Right cardiac atrium (tissue), 5 donors: ENCODE measurements around the gene CAMTA1. TPM values are rescaled to one million over a fixed set of nuclear protein-coding genes. Genes with fewer than 3 reads are reported as not detected.

ENCODE experiments used
- ATAC-seq, 2 donors: fragments of 200-7000 bp; cut with Tn5 transposase; one replicate each; pipeline versions ENCODE4 v1.8.0 to v1.9.1; 2020; ENCODE audit warnings: moderate library complexity in 2 of 2, mild to moderate bottlenecking in 1 of 2
- DNase-seq, 3 donors: peaks; one replicate each; pipeline ENCODE4 v3.0.0-alpha.2; 2020
- H3K27ac ChIP-seq: one replicate; pipeline ENCODE4 v1.5.1; 2013; ENCODE audit warnings: mild to moderate bottlenecking, low read length, control low read depth, moderate library complexity
- H3K27me3 ChIP-seq: one replicate; pipeline ENCODE4 v1.6.1; 2013; ENCODE audit not compliant: control insufficient read depth, insufficient read depth
- H3K4me1 ChIP-seq: one replicate; pipeline ENCODE4 v1.6.1; 2013; ENCODE audit warnings: low read length; ENCODE audit not compliant: control insufficient read depth, insufficient read depth
- H3K4me3 ChIP-seq: one replicate; pipeline ENCODE4 v1.5.1; 2013; ENCODE audit warnings: low read length, control low read depth
- H3K9me3 ChIP-seq: one replicate; pipeline ENCODE4 v1.6.1; 2013; ENCODE audit warnings: low read length; ENCODE audit not compliant: control insufficient read depth
- WGBS: extraction: QIAGEN DNeasy Blood & Tissue Kit; methylation state at CpG from one replicate; pipeline ENCODE4 v1.1.7; 2013; 5-methylcytosine and 5-hydroxymethylcytosine counted together
- intact Hi-C, 4 donors: fragments of 100-400 bp; cut with DNase I; formaldehyde crosslinking; loops; one replicate each; pipeline versions ENCODE4 v1.11.0 to v1.14.0; 2022 to 2023
- polyA plus RNA-seq: library from polyadenylated mRNA; stranded (reverse); fragments of 200-250 nt; gene quantifications from one replicate; pipeline ENCODE4 v1.2.3, GENCODE V29; 2013
- total RNA-seq, 4 donors: library from RNA; stranded (reverse); fragmentation: NEBNext Ultra II Directional; extraction: Animal tissue kit (Norgen Biotek cat#: 25700); gene quantifications; one replicate each; pipeline ENCODE4 v1.2.1, GENCODE V29; 2021
- donor health status: healthy with polysubstance abuse.
- donor health status: DM: no; HTN: yes; CAD: no.
- donor health status: DM: no; HTN: no; CAD: no.
- donor health status: DM: no; HTN: yes; CAD: no; lungs with severe emphysema.
- donor health status: DM: yes; HTN: yes; CAD: no.

Gene CAMTA1
- total and polyA plus RNA-seq, 5 donors: 155 to 334 (median 164) TPM

DNA sequence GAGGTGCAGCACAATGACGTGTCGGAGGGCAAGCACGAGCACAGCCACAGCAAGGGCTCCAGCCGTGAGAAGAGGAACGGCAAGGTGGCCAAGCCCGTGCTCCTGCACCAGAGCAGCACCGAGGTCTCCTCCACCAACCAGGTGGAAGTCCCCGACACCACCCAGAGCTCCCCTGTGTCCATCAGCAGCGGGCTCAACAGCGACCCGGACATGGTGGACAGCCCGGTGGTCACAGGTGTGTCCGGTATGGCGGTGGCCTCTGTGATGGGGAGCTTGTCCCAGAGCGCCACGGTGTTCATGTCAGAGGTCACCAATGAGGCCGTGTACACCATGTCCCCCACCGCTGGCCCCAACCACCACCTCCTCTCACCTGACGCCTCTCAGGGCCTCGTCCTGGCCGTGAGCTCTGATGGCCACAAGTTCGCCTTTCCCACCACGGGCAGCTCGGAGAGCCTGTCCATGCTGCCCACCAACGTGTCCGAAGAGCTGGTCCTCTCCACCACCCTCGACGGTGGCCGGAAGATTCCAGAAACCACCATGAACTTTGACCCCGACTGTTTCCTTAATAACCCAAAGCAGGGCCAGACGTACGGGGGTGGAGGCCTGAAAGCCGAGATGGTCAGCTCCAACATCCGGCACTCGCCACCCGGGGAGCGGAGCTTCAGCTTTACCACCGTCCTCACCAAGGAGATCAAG is 878.3 kb downstream of the CAMTA1 start:
- H3K27ac ChIP-seq: no peak overlapping the region
- ATAC-seq: no peak
- no peaks in the 10 kb centered on the region for H3K27me3 ChIP-seq
- H3K4me3 ChIP-seq: no peak overlapping the region
- no peaks in the 10 kb centered on the region for H3K4me1 ChIP-seq
- peak in 1 of 3 donors; percentile 51 for DNase-seq
- intact Hi-C loops: loop anchor here in 1 of 4 donors (10.0 kb wide), 1 partner anchor 241 kb away; no protein-coding TSS in a partner anchor
- no peaks in the 10 kb centered on the region for H3K9me3 ChIP-seq
- WGBS: 91% methylated on average over 38 of the region's 38 CpGs

DNA sequence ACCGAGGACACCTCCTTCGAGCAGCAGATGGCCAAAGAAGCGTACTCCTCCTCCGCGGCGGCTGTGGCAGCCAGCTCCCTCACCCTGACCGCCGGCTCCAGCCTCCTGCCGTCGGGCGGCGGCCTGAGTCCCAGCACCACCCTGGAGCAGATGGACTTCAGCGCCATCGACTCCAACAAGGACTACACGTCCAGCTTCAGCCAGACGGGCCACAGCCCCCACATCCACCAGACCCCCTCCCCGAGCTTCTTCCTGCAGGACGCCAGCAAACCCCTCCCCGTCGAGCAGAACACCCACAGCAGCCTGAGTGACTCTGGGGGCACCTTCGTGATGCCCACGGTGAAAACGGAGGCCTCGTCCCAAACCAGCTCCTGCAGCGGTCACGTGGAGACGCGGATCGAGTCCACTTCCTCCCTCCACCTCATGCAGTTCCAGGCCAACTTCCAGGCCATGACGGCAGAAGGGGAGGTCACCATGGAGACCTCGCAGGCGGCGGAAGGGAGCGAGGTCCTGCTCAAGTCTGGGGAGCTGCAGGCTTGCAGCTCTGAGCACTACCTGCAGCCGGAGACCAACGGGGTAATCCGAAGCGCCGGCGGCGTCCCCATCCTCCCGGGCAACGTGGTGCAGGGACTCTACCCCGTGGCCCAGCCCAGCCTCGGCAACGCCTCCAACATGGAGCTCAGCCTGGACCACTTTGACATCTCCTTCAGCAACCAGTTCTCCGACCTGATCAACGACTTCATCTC is 879.1 kb downstream of the CAMTA1 start:
- Histone ChIP-seq H3K27me3 (no peaks in the 10 kb centered on the region), H3K4me3 (no peak overlapping the region), H3K4me1 (no peaks in the 10 kb centered on the region), H3K27ac (no peak overlapping the region), H3K9me3 (no peaks in the 10 kb centered on the region)
- intact Hi-C loops: loop anchor here in 1 of 4 donors (10.0 kb wide), 1 partner anchor 240 kb away; no protein-coding TSS in a partner anchor
- DNase-seq (peak in 2 of 3 donors; percentile 38 to 50), ATAC-seq (no peak)
- WGBS: 86% methylated on average over 48 of the region's 48 CpGs

DNA sequence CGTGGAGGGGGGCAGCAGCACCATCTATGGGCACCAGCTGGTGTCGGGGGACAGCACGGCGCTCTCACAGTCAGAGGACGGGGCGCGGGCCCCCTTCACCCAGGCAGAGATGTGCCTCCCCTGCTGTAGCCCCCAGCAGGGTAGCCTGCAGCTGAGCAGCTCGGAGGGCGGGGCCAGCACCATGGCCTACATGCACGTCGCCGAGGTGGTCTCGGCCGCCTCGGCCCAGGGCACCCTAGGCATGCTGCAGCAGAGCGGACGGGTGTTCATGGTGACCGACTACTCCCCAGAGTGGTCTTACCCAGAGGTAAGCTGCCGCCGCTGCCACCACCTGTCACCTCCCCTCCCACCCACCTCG is 879.6 kb downstream of the CAMTA1 start:
- ATAC-seq: no peak
- Histone ChIP-seq H3K27me3 (no peaks in the 10 kb centered on the region), H3K27ac (no peak overlapping the region), H3K4me1 (no peaks in the 10 kb centered on the region), H3K4me3 (no peak overlapping the region), H3K9me3 (no peaks in the 10 kb centered on the region)
- intact Hi-C loops: loop anchor here in 2 of 4 donors (5.0 to 10.0 kb wide), 2 partner anchors 237 to 240 kb away; no protein-coding TSS in a partner anchor
- no peak for DNase-seq
- WGBS: 92% methylated on average over 21 of the region's 21 CpGs

DNA sequence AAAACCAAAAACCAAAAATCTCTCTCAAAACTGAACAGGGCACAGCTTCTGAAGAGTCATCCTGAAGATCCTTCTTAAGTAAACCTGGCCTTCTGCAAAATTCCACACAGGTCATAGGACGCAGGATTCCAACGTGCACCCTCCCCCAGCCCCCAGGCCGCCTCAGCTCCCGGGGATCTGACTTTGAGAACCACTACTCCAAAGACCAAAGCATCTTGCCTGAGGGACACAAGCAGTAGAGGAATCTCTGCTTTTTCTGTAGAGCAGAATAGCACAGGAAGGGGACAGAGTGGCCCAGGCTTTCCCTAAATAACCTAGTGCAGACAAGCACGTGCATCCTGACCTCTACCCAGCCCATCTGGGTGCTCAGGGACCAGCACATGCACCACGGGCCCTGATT is 881.0 kb downstream of the CAMTA1 start:
- no peak for DNase-seq
- intact Hi-C loops: loop anchor here in 2 of 4 donors (2.0 to 10.0 kb wide), 3 partner anchors 87 to 239 kb away; no protein-coding TSS in a partner anchor
- WGBS: 66% methylated on average over 6 of the region's 6 CpGs

DNA sequence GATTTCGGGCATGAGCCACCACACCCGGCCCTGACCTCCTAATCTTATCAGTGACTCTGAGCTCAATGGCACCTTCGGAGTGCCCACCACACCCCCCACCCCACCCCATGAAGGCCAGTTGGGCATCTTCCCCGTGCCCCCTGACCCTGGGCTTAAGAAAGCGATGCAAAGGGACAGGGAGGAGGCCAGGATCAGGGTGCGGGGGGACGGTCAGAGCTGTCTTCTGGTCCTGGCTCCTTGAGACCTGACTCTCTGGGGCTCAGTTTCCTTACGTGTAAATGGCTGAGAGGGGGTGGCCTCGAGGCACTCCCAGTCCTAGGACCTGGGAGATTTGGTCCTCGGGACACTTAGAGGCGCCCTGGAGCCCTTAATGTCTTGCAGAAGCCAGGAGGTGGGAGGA is 881.9 kb downstream of the CAMTA1 start:
- Histone ChIP-seq H3K4me1 (peaks cover 2% of the 10 kb centered on the region), H3K27me3 (no peaks in the 10 kb centered on the region), H3K27ac (no peak overlapping the region), H3K4me3 (no peak overlapping the region), H3K9me3 (no peaks in the 10 kb centered on the region)
- WGBS: 76% methylated on average over 11 of the region's 11 CpGs
- no peak for ATAC-seq
- intact Hi-C loops: loop anchor here in 2 of 4 donors (2.0 to 10.0 kb wide), 3 partner anchors 86 to 238 kb away; no protein-coding TSS in a partner anchor
- no peak for DNase-seq

More for the DNA sequence above, 881.0 kb downstream of the CAMTA1 start:
- Histone ChIP-seq H3K9me3 (no peaks in the 10 kb centered on the region), H3K4me3 (no peak overlapping the region), H3K4me1 (peaks cover 2% of the 10 kb centered on the region), H3K27ac (no peak overlapping the region), H3K27me3 (no peaks in the 10 kb centered on the region)
- ATAC-seq: no peak

DNA sequence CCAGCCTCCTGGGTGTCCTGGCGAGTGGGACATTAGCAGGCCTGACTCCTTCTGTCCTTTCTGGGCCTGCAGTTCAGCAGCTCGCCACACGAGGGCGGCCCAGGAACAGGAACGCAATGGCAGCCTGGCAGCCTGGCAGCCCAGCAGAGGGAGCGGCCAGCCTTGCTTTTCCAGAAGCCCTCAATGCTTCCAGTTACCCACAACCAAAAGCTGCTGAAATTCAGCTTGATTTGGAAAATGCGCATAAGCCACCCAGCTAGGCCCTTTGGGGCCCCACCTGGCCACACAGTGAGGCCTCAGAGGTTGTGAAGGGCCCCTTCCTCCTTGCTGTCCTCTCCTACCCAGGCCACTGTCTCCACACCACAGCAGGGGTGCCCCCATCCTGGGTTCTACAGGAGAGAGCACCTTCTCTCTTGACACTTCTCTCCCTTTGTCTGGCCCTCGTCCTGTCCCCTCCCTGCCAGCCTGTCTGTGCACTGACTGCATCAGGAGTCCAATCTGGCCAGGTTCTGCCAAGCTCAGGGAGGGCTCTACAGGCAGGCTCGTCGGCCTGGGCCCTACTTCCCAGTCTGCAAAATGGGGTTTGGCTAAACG is 882.5 kb downstream of the CAMTA1 start:
- 22% methylated on average over 11 of the region's 11 CpGs for WGBS
- no peak overlapping the region for H3K27ac ChIP-seq
- no peak overlapping the region for H3K4me3 ChIP-seq
- DNase-seq: peak; percentile 89 to 97 (median 96)
- peak; percentile 69 to 78 for ATAC-seq
- peaks cover 2% of the 10 kb centered on the region for H3K4me1 ChIP-seq
- H3K27me3 ChIP-seq: no peaks in the 10 kb centered on the region
- H3K9me3 ChIP-seq: no peaks in the 10 kb centered on the region
- intact Hi-C loops: loop anchor here in 3 of 4 donors (2.0 to 10.0 kb wide), 3 partner anchors 85 to 237 kb away; no protein-coding TSS in a partner anchor

DNA sequence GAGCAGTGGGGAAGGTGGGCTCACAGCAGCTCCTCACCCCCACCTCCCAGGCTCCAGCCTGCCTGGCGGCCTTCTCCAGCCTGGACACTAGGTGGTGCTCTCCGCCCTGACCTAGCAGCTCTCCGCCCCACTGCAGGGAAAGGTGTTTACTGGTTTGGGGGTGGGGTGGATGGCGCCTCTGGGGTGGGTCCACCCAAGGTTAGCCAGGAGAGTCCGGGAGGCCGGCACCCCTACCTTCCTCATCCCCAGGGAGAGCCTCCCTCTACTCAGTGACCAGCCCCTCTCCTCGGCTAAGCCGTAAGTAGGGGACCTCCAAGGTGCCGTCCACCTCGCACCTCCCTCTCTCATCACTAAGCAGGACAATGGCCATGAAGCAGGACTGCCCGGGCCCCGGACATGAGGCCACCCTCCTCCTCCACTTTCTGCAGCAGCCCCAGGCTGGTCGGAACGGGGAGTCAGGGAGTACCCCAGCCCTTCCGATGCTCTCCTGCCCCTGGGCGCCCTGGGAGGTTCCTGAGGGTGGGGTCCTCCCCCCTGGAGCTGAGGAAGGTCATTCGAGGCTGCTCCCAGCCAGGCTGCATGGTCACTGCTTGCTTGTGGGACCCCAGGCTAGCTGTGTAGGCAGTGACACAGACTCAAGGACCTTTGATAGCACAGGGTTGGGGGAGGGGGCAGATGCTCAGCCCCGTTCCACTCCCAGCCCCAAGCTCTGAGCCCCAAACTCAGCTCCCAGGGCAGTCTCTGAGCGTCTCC is 884.5 kb downstream of the CAMTA1 start:
- H3K9me3 ChIP-seq: no peaks in the 10 kb centered on the region
- no peaks in the 10 kb centered on the region for H3K27me3 ChIP-seq
- DNase-seq: peak in 2 of 3 donors; percentile 70 to 77
- no peak overlapping the region for H3K4me3 ChIP-seq
- no peak overlapping the region for H3K27ac ChIP-seq
- intact Hi-C loops: loop anchor here (2.0 to 10.0 kb wide), 3 partner anchors 83 to 235 kb away; no protein-coding TSS in a partner anchor
- 21% methylated on average over 19 of the region's 19 CpGs for WGBS
- peak; percentile 39 to 56 for ATAC-seq
- H3K4me1 ChIP-seq: peaks cover 2% of the 10 kb centered on the region

DNA sequence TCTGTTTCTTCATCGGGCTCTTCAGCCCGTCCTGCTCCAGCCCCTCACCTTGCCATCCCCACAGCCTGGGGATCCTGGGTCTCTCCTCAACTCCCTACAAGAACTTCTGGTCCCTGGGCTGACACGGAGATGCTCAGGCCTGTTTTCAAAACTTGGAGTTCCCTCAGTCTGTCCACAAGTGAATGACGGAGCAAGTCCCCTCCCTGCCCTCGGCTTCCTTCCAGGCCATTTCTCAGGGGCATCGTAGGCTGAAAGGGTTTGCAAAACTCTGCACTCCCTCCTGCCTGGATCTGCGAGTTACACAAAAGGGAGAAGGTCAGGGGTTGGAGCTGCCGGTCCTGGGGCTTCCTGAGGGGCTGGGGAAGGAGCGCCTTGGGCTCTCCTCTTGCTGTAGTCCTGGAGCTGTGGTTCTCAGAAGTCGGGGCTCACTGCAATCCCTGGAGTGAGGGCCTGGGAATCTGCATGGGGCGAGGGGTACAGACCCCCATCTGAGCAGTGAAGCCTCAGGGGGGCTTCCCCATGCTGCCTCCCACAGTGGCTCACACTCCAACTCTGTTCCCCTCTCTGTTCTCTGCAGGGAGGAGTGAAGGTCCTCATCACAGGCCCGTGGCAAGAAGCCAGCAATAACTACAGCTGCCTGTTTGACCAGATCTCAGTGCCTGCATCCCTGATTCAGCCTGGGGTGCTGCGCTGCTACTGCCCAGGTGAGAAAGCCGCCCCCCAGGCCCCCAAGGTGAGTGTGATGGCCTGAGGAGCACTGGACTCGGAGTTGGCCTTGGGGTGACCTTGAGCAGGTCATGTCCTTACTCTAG is 885.3 kb downstream of the CAMTA1 start:
- Histone ChIP-seq H3K4me1 (peaks cover 2% of the 10 kb centered on the region), H3K27ac (no peak overlapping the region), H3K4me3 (no peak overlapping the region), H3K9me3 (no peaks in the 10 kb centered on the region), H3K27me3 (no peaks in the 10 kb centered on the region)
- intact Hi-C loops: loop anchor here in 2 of 4 donors (2.0 to 5.0 kb wide), 2 partner anchors 82 to 232 kb away; no protein-coding TSS in a partner anchor
- DNase-seq: peak; percentile 80 to 88 (median 84)
- 49% methylated on average over 15 of the region's 15 CpGs for WGBS
- peak; percentile 6 to 34 for ATAC-seq

DNA sequence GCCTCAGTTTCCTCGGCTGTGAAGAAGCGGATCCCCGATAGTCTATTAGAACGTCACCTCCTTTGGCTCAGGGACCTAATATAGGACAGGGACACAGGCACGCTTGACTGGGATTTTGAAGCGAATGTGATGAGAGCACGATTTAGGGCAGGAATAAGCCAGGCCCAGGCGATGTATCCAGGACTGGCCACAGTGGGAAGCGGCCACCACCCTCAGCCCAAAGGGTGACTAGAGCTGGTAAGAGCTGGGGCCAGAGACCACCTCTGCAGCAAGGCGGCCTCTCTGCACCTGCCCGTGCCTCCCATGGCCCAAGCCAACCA is 885.9 kb downstream of the CAMTA1 start:
- H3K27me3 ChIP-seq: no peaks in the 10 kb centered on the region
- peak in 1 of 3 donors; percentile 43 for DNase-seq
- H3K4me3 ChIP-seq: no peak overlapping the region
- H3K4me1 ChIP-seq: peaks cover 2% of the 10 kb centered on the region
- H3K9me3 ChIP-seq: no peaks in the 10 kb centered on the region
- ATAC-seq: no peak
- 93% methylated on average over 11 of the region's 11 CpGs for WGBS
- no peak overlapping the region for H3K27ac ChIP-seq
- intact Hi-C loops: loop anchor here in 2 of 4 donors (2.0 to 5.0 kb wide), 2 partner anchors 82 to 231 kb away; no protein-coding TSS in a partner anchor
